Right ventricle myocardium superior (tissue), 1 donor: ENCODE results near the gene GPR4. TPM values are rescaled to one million over a fixed set of nuclear protein-coding genes. Genes with fewer than 3 reads are reported as not detected.
"Not testable (repeated sequence)": the region's sequence is repeated elsewhere in the genome, so short reads cannot be mapped to it uniquely, and the experiment has no call there.

Experiments used
- ATAC-seq: fragments of 200-7000 bp; cut with Tn5 transposase; one replicate; pipeline ENCODE4 v1.9.1; 2020; ENCODE audit warnings: mild to moderate bottlenecking; ENCODE audit not compliant: poor library complexity
- DNase-seq: peaks from one replicate; pipeline ENCODE4 v3.0.0-alpha.2; 2020
- intact Hi-C: fragments of 100-400 bp; cut with DNase I; formaldehyde crosslinking; loops from one replicate; pipeline ENCODE4 v1.11.2; 2022
- total RNA-seq: library from RNA; stranded (reverse); fragmentation: NEBNext Ultra II Directional; extraction: Animal tissue kit (Norgen Biotek cat#: 25700); gene quantifications from one replicate; pipeline ENCODE4 v1.2.1, GENCODE V29; 2021
- donor health status: DM: no; HTN: yes; CAD: no; lungs with severe emphysema.

The GPR4 gene
- total RNA-seq, 1 donor from 2014 or later, result 5.3 TPM

DNA sequence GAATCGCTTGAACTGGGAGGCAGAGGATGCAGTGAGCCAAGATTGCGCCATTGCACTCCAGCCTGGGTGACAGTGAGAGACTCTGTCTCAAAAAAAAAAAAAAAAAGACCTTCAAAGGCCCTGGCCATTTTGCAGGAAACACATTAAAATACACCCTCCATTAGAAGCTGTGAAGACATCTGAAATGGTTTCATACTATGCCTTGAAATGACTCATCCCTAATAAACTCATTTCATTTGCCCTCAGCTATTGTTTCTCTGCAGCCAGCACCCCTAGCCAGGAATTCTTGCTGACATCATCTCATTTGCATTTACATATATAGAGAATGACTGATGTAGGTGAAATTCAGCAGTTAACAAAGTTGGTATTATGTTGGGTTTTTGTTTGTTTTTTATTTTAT lies 28.5 kb upstream of the GPR4 start:
- DNase-seq (no peak), ATAC-seq (no peak)
- intact Hi-C loops, result no loop called here

DNA sequence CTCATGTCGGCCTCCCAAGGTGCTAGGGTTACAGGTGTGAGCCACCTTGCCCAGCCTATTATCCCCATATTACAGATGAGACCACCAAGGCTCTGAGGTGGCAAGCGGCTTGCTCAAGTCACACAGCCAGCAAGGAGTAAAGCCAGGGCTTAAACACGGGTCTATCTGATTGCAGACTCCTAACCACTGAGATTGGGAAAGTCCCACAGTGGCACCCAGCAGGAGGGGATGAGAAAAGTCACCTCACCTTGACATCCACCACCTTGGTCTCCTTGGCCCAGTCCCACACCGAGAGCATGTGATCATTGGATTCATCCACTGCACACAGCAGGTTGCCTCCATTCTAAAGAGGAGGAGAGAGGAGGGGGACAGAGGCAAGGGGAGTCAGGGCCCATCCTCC lies 27.7 kb upstream of the GPR4 start:
- intact Hi-C loops, result no loop called here
- ATAC-seq (no peak), DNase-seq (no peak)

DNA sequence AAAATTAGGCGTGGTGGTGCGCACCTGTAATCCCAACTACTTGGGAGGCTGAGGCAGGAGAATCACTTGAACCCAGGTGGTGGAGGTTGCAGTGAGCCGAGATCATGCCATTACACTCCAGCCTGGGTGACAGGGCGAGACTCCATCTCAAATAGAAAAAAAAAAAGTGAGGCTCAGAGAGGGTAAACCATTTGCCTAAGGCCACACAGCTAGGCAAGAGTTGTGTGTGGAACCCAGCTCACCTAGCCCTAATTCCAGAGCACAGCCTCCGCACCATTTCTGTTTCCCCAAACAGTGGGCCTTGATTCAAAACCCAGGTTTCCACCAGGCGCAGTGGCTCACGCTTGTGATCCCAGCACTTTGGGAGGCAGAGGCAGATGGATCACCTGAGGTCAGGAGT lies 26.2 kb upstream of the GPR4 start:
- ATAC-seq, intact Hi-C loops: not testable (repeated sequence)

DNA sequence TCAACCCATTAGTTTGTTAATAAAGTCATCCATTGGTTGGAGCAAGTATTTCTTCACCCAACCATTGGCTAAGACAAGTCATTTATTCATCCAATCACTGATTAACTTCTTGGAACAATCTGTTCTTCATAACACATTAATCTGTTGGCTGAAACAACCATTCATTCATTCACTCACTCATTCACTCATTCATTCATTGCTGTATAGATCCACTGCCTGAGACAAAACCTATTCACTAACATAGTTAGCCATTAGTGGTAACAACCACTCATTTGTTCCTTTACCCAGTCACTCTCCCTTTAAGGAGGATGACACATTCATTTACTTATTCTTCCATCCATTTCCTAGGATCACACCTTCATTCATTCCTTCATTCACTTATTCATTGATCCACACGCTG lies 22.0 kb upstream of the GPR4 start:
- DNase-seq (no peak), ATAC-seq (no peak)
- intact Hi-C loops, result no loop called here

More for the DNA sequence above, 26.2 kb upstream of the GPR4 start:
- not testable (repeated sequence) for DNase-seq

DNA sequence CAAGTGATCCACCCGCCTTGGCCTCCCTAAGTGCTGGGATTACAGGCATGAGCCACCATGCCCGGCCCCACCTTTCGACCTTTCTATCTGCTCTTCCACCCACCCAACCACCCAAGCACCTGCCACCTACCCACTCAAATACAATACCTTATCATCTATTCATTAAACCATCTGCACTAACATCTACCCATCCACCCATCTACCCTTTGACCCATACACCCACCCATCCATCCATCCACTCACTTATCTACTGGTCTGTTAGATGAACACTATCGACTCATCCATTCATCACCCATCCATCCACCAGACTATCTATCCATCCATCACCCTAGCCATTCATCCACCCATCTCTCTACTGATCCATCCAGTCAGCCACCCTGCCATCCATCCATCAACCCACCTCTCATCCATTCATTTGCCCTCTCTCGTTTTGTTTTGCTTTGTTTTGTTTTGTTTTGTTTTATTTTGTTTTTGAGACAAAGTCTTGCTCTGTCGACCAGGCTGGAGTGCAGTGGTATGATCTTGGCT lies 20.0 kb upstream of the GPR4 start:
- no peak for ATAC-seq
- intact Hi-C loops, result no loop called here
- no peak for DNase-seq

DNA sequence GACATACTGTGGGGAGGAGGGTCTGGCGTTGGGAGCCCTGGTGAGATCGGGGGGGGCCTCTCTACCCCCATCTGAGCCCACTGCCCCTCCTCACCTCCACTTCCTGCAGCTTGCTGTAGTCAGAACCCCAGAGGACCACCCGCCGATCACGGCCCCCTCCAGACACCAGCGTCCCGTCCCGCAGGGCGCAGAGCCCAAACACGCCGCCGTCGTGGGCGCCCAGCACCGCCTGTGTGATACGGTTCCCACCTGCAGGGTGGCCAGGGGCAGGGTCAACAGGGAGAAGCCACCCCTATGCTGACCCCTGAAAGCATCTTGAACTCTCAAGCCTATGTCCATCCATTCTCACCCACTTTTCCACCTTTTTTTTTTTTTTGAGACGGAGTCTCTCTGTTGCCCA lies 19.4 kb upstream of the GPR4 start:
- intact Hi-C loops, result no loop called here
- ATAC-seq, result no peak
- no peak for DNase-seq

DNA sequence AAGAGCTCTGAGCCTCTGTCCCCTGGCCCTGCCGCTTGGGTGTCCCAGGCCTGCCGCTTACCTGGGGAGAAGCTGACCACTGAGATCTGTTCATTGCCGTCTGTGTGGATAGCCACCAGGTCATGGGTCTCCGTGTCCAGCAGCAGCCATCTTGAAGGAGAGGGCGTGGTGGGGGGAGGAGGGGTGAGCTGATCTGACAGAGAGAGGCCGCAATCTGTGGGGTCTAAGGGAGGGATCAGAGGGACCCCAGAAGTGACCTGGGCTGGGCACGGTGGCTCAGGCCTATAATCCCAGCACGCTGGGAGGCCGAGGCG lies 14.6 kb upstream of the GPR4 start:
- DNase-seq, result no peak
- no peak for ATAC-seq

DNA sequence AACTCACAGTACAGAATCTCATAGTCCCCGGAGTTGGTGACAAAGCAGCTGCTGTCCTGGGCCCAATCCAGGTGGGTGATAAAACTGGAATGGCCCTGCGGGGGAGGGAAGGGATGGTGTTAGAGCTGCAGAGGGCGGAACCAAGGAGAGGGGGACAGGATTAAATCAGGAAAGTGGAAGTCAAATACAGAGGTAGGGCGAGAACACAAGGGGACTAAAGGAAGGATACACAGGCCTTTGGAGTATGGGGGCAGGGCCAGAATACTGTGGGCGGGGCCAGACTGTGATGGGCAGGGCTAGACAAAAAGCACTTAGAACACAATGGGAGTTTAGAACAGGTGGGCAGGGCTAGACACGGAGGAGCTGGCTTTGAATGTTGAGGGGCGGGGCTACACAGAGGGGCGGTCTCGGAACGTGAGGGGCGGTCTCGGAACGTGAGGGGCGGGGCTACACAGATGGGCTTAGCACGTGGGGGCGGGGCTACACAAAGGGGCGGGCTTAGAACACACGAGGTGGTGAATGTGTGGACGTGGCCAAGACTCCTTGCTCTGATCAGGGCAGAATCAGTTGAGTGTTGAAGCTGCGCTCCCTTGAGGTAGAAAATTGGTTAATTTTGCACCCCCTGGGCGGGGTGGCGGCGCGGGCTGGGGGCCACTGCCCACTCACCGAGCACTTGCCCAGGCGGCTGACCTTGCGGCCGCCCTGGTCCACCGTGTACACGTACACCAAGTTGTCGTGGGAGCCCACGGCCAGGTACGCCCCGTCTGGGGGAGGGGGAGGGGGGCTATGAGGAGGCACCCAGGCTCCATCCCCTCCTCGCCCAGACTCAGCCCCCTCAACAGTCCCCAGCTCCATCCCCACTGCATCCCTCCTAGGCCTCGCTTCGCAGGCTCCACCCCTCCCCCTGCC lies 14.0 kb upstream of the GPR4 start:
- ATAC-seq (peak; percentile 88), DNase-seq (peak; percentile 85)
- intact Hi-C loops, result no loop called here

More for the DNA sequence above, 14.6 kb upstream of the GPR4 start:
- intact Hi-C loops, result no loop called here

DNA sequence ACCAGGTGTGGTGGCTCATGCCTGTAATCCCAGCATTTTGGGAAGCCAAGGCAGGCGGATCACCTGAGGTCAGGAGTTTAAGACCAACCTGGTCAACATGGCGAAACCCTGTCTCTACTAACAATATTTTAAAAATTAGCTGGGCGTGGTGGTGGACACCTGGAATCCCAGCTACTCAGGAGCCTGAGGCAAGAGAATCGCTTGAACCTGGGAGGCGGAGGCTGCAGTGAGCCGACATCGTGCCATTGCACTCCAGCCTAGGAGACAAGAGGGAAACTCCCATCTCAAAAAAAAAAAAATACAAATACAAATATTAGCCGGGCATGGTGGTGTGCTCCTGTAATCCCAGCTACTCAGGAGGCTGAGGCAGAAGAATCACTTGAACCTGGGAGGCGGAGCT lies 13.0 kb upstream of the GPR4 start:
- intact Hi-C loops, DNase-seq: not testable (repeated sequence)

DNA sequence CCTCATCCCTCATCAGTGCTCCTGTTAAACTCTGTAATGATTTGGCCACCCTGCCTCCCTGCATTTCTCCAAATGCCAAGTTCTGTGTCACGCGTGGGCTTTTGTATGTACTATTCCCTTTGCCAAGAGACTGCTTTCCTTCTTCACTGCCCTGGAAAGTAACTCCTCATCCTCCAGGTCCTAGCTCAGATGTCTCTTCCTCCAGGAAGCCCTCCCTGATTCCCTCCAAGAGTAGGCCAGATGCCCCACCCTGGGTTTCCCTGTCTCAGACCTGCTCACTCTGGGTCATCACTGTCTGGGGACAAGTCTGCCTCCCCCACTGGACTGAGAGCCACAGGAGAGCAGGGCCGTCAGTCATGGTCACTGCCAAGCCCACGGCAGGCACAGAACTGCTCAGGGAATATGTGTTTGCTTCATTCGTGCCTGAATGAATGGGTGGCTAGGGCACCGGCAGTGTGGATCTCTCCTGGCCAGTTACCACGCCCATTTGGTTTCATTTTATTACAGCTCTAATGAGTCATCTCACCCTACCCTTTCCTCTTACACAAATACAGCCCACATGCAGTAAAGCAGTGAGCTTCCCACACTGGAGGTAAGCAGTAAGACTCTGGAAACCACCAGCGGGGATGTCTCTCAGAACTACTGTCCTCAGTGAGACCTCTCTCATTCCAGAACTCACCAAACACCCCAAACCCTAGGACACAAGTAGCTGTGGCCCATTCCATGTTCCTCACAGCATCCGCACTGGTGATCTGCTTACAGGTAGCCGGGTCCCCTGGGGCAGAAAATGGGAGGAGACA lies 12.1 kb upstream of the GPR4 start:
- ATAC-seq, result peak; percentile 19

More for the DNA sequence above, 13.0 kb upstream of the GPR4 start:
- not testable (repeated sequence) for ATAC-seq

DNA sequence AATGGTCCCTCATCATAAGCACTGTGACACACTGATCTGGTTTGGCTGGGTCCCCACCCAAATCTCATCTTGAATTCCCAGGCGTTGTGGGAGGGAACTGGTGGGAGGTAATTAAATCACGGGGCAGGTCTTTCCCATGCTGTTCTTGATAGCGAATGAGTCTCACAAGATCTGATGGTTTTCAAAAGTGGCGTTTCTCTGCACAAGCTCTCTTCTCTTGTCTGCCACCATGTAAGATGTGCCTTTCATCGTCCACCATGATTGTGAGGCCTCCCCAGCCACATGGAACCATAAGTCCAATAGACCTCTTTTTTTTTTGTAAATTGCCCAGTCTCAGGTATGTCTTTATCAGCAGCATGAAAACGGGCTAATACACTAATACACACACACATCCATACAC lies 6.9 kb upstream of the GPR4 start:
- ATAC-seq (no peak), DNase-seq (no peak)
- intact Hi-C loops, result no loop called here

More for the DNA sequence above, 12.1 kb upstream of the GPR4 start:
- intact Hi-C loops, result no loop called here
- DNase-seq, result no peak

DNA sequence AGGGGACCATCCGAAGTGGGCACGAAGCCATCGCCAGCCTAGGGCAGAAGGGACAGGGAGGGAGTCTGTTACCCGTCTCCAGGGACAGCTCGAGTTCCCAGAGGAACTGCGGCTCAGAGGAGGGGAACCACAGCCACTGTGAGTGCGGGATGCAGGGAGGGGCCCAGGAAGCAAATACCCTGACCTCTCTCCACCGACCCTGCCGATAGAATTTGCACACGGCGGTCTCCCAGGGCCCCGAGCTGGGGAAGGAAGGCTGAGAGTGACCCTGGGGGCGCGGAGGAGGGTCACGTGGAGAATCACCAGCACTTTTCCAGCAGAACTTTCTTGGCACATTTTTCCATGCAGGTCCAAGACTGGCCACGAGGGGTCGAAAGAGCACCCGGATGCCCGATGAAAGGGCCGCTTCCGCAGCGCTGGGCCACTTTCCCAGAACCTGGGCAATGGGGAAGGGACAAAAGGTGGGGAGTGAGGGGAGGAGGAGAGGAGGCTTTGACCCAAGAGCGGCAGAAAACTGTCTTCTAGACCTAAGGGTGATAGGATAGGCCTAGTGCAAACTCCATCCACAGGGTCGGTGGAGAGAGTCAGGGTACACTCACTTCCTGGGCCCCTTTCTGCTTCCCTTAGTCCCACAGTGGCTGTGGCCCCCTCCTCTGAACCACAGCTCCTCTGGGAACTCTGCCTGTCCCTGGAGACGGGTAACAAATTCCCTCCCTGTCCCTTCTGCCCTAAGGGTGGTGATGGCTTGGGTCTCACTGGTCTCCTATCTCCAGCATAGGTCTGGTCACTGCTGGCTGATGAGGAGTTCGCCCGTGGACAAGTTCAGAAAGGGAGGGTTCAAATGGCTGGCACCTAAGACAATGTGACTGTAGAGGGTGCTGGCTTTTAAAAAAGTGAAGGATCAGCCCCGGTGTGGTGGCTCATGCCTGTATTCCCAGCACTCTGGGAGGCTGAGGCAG lies 5.3 kb upstream of the GPR4 start:
- DNase-seq (peak; percentile 86), ATAC-seq (peak; percentile 86)
- intact Hi-C loops, result loop anchor here (2.0 kb wide), 1 partner anchor 35 kb away; no protein-coding TSS in a partner anchor

DNA sequence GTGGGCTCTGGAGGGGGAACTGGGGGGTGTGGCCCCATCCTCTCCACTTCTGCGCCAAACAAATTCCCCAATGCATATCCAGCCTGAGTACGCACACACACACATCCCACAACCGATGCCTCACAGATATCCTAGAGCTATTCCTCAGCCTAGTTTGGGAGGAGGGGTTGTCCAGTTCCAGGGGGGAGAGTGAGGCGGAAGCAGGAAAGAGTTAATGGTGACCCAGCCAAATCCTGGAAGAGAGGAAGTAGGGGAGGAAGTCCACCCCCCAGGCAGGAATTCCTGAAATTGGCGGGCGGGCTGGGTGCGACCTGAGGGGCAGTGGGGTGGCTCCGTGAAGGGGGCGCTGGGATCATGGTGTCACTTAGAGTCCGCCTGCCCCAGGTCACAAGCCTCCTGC lies 897 bp downstream of the GPR4 start:
- intact Hi-C loops, result no loop called here
- ATAC-seq (peak; percentile 30), DNase-seq (peak; percentile 51)

DNA sequence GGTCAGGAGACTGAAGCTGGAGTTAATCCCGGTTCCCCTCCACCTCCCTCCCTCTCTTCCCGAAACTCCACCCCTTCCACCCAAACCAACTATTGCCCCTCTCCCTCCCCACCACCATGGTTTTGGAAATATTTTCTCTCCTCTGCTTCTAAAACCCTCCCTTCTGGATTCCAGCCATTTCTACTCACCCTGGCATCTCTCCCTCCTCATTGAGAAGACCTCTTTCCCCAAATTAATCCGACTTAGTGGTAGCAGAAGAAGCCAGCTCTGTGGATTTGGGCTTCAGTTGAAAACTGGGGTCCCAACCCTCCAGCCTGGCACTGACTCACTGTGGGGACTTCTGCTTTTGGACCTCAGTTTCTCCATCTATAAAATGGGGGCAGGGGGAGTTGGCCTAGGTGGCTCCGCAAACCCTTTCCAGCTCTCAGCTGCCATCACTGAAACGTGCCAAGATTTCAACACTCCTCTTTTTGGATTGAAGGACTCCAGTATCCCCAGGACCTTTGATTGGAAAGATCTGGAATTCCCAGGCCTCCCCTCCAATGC lies 1.6 kb downstream of the GPR4 start:
- intact Hi-C loops, result no loop called here
- DNase-seq (no peak), ATAC-seq (no peak)

DNA sequence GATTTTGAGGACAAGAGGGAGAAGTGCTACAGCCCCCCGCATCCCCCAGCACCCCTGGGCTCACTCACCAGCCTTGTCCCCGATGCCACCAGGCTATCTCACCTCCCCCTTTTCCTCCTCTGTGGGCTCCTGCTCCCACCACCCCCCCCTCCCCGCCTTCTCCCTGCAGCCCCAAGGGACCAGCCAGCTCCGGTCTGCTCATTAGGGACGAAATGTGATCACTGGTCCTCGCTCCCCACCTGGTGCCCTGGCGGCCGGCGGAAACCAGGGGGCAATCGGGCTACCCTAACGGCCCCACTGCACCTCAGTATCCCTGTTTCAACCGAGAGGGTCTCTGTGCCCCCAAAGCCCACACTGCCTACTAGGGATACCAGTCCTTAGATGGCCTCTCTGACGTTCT lies 2.7 kb downstream of the GPR4 start:
- intact Hi-C loops, result no loop called here
- ATAC-seq, result no peak
- DNase-seq, result no peak

DNA sequence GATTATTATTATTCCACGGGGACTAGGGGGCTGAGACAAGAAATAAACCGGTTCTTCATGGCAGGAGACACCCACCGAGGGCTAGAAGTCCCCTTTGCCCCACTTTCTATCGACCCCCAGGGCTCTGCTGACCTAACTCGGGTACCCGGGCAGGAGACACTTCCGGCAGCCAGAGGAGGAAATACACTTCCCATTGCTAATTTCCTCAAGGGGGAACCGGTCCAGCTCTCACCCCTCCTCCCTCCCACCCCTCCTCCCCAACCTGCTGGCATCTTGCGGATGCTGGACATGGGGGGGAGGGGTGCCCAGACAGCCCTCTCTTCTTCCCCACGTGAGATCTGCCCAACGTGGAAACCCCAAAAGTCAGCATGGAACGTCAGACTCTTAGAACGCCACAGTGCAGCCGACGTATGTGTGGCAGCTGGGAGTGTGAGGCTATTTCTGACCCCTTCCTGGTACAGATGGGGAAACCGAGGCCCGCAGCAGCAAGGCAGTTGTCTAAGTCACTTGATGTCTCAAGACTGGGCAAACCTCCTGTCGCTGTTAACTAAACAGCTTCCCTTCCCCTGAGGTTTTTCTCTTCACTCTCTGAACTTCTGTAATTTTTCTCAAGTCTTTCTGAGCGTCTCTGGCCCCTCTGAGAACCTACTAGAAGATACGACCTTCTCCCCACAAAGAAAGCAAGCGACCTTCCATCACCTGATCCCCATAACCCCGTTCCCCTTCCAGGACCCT lies 3.6 kb downstream of the GPR4 start:
- DNase-seq, result no peak
- intact Hi-C loops, result no loop called here
- no peak for ATAC-seq

DNA sequence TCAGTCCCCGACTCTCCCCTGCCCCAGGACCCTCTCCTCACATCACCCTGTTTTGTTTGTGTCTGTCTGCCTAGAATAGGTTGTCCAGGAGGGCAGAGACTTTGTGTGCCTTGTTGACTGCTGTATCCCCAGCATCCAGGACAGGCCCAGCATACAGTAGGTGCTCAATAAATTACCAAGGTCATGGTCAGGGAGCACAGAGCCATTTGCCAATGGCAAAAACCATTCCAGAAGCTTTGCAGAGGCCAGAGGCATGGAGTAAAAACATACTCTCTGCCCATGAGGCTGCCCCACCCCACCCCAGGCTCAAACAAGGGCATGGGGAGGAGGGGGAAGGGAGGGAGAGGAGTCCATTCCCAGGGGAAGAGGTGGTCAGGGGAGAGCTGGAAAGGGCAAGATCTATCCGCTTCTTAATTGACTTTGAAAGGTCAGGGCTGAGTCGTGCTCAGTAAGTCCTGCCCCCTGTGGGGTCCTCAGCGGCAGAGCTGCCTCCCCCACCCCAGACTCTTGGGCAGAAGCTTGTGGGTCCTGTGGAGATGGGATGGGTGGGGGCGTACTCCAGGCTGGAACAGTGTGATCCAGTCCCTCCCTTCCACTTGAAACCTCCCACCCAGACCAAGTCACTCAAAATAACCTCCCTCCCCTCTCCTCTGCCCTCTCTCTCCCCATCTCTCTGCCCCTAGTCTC lies 4.4 kb downstream of the GPR4 start:
- DNase-seq (no peak), ATAC-seq (no peak)
- intact Hi-C loops, result no loop called here
